SK-N-SH treated with all-trans-retinoic acid at 6 μM for 48 hours (cell line): Measurements from ENCODE around the gene DCAF6.

Experiments used
- ATAC-seq: fragments of 200-7000 bp; cut with Tn5 transposase; 3 replicates; pipeline ENCODE4 v1.9.1; 2020; ENCODE audit warnings: mild to moderate bottlenecking, moderate library complexity
- ARNTL ChIP-seq: fragments of 450-650 bp; formaldehyde crosslinking; IDR thresholded peaks from 2 replicates; pipeline ENCODE4 v1.5.0; 2020; ENCODE audit warnings: low read depth, mild to moderate bottlenecking, moderate library complexity, borderline replicate concordance
- CREB5 ChIP-seq: fragments of 250-450 bp; sonication (Bioruptor Pico); IDR thresholded peaks from 2 replicates; pipeline ENCODE4 v1.5.1; 2020; ENCODE audit warnings: low read depth, mild to moderate bottlenecking, moderate library complexity
- CSDC2 ChIP-seq: fragments of 250-450 bp; sonication (Bioruptor Pico); IDR thresholded peaks from 2 replicates; pipeline ENCODE4 v1.5.0; 2020; ENCODE audit warnings: mild to moderate bottlenecking, moderate library complexity
- CSRNP3 ChIP-seq: fragments of 250-450 bp; sonication (Bioruptor Pico); IDR thresholded peaks from 2 replicates; pipeline ENCODE4 v1.5.1; 2021; ENCODE audit warnings: mild to moderate bottlenecking, moderate library complexity
- GLIS3 ChIP-seq: fragments of 250-450 bp; sonication (Bioruptor Pico); IDR thresholded peaks from 2 replicates; pipeline ENCODE4 v1.5.0; 2020; ENCODE audit warnings: mild to moderate bottlenecking, moderate library complexity
- ISL1 ChIP-seq: fragments of 250-450 bp; sonication (Bioruptor Pico); IDR thresholded peaks from 2 replicates; pipeline ENCODE4 v2.1.2; 2022; ENCODE audit warnings: mild to moderate bottlenecking, moderate library complexity
- OSR1 ChIP-seq: fragments of 250-450 bp; sonication (Bioruptor Pico); IDR thresholded peaks from 2 replicates; pipeline ENCODE4 v1.8.0; 2022; ENCODE audit warnings: moderate library complexity, mild to moderate bottlenecking, inconsistent platforms
- PATZ1 ChIP-seq: fragments of 250-450 bp; sonication (Bioruptor Pico); IDR thresholded peaks from 2 replicates; pipeline ENCODE4 v1.8.0; 2020; ENCODE audit warnings: mild to moderate bottlenecking, moderate library complexity, borderline replicate concordance
- POU6F1 ChIP-seq: fragments of 250-450 bp; sonication (Bioruptor Pico); IDR thresholded peaks from 2 replicates; pipeline ENCODE4 v1.8.0; 2021; ENCODE audit warnings: low read depth, mild to moderate bottlenecking, moderate library complexity, borderline replicate concordance
- PPARA ChIP-seq: fragments of 250-450 bp; sonication (Bioruptor Pico); IDR thresholded peaks from 2 replicates; pipeline ENCODE4 v1.5.0; 2020; ENCODE audit warnings: mild to moderate bottlenecking, borderline replicate concordance
- RARB ChIP-seq: fragments of 250-450 bp; sonication (Bioruptor Pico); IDR thresholded peaks from 2 replicates; pipeline ENCODE4 v1.8.0; 2021; ENCODE audit warnings: mild to moderate bottlenecking, moderate library complexity
- SNAI2 ChIP-seq: fragments of 250-450 bp; sonication (Bioruptor Pico); IDR thresholded peaks from 2 replicates; pipeline ENCODE4 v1.5.0; 2020; ENCODE audit warnings: mild to moderate bottlenecking, moderate library complexity
- TSHZ2 ChIP-seq: fragments of 250-450 bp; sonication (Bioruptor Pico); IDR thresholded peaks from 2 replicates; pipeline ENCODE4 v1.5.0; 2020; ENCODE audit warnings: mild to moderate bottlenecking, moderate library complexity
- ZC3H10 ChIP-seq: fragments of 250-450 bp; sonication (Bioruptor Pico); IDR thresholded peaks from 2 replicates; pipeline ENCODE4 v1.5.1; 2021; ENCODE audit warnings: mild to moderate bottlenecking, moderate library complexity
- ZFP3 ChIP-seq: fragments of 250-450 bp; sonication (Bioruptor Pico); IDR thresholded peaks from 2 replicates; pipeline ENCODE4 v1.5.0; 2020; ENCODE audit warnings: mild to moderate bottlenecking, moderate library complexity
- ZFP30 ChIP-seq: fragments of 450-650 bp; formaldehyde crosslinking; IDR thresholded peaks from 2 replicates; pipeline ENCODE4 v1.5.0; 2022; ENCODE audit warnings: mild to moderate bottlenecking, moderate library complexity
- ZNF70 ChIP-seq: fragments of 450-650 bp; formaldehyde crosslinking; IDR thresholded peaks from 2 replicates; pipeline ENCODE4 v1.5.0; 2020; ENCODE audit warnings: mild to moderate bottlenecking, moderate library complexity
- ZNF8 ChIP-seq: fragments of 450-650 bp; formaldehyde crosslinking; IDR thresholded peaks from 2 replicates; pipeline ENCODE4 v1.5.0; 2020; ENCODE audit warnings: mild to moderate bottlenecking, moderate library complexity

DCAF6 gene

GRCh38 chr1:167940264-167940663 lies 3.8 kb downstream of the DCAF6 start:
- no peak for ATAC-seq
- TF ChIP-seq POU6F1 (no peak), SNAI2 (CRISPR knock-in tag) (no peak), GLIS3 (CRISPR knock-in tag) (no peak), CREB5 (no peak), ZFP3 (CRISPR knock-in tag) (no peak), PPARA (CRISPR knock-in tag) (no peak), ZNF70 (no peak), PATZ1 (no peak)
- TF ChIP-seq, all 23 proteins: peak for 0

GRCh38 chr1:167943541-167943940 lies 7.1 kb downstream of the DCAF6 start:
- TF ChIP-seq ZNF8 (CRISPR knock-in tag) (no peak), CREB5 (no peak), PATZ1 (no peak), ZFP30 (no peak), ZFP3 (CRISPR knock-in tag) (no peak), TSHZ2 (CRISPR knock-in tag) (no peak), PPARA (CRISPR knock-in tag) (no peak), CSRNP3 (CRISPR knock-in tag) (no peak), ZNF70 (no peak), CSDC2 (no peak), SNAI2 (CRISPR knock-in tag) (no peak), ARNTL (no peak), ISL1 (CRISPR knock-in tag) (no peak), RARB (CRISPR knock-in tag) (no peak), POU6F1 (no peak), ZC3H10 (CRISPR knock-in tag) (no peak), GLIS3 (CRISPR knock-in tag) (no peak), OSR1 (CRISPR knock-in tag) (no peak)
- TF ChIP-seq, all 23 proteins: peak for 0
- no peak for ATAC-seq
